COLO668 (cell line): Measurements from ENCODE around the gene RFX1.

Experiments used
- DNase-seq: peaks from one replicate; lab custom pipeline; 2025; ENCODE audit not compliant: unreplicated experiment; lab: John Stamatoyannopoulos, UW

The RFX1 gene

DNA sequence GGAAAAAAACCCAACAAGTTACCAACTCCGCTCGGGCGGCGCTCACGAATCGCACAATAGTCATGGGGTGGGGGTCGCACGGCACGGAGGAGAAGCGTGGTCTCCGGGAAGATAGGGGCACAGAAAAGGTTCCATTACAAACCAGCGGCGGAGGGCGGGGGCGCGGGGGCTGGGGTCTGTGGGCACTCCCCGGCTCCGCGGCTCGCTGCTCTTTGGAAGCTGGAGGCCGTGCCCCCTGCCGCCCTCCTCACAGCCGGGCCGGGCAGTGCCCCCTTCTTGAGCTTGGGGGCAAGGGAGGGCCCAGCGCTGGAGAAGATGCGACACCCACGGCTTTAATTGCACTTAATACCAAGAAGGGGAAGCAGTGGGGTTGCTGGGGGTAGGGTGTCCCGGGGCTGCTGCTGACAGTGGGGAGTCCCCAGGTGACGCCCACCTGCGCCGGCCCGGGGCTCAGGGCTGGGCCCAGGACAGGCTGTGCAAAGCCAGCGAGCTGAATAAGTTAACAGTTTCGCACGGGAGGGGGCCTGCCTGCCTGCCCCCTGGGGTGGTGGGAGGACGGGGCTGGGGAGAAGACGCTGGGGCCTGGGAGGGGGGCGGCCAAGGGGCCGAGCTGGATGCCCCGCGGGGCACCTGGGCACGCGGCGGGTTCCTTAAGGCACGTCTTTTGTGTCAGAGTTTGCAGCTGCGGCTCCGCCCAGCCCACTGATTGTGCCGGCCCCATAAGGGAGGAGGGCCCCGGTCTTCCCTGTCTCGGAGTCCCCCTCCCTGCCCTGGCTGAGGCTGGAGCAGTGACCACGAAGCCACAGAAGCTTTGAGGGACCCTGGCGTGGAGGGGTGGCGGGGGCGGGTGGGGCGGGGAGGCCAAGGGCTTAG is 44.1 kb downstream of the RFX1 start:
- DNase-seq, result no peak

DNA sequence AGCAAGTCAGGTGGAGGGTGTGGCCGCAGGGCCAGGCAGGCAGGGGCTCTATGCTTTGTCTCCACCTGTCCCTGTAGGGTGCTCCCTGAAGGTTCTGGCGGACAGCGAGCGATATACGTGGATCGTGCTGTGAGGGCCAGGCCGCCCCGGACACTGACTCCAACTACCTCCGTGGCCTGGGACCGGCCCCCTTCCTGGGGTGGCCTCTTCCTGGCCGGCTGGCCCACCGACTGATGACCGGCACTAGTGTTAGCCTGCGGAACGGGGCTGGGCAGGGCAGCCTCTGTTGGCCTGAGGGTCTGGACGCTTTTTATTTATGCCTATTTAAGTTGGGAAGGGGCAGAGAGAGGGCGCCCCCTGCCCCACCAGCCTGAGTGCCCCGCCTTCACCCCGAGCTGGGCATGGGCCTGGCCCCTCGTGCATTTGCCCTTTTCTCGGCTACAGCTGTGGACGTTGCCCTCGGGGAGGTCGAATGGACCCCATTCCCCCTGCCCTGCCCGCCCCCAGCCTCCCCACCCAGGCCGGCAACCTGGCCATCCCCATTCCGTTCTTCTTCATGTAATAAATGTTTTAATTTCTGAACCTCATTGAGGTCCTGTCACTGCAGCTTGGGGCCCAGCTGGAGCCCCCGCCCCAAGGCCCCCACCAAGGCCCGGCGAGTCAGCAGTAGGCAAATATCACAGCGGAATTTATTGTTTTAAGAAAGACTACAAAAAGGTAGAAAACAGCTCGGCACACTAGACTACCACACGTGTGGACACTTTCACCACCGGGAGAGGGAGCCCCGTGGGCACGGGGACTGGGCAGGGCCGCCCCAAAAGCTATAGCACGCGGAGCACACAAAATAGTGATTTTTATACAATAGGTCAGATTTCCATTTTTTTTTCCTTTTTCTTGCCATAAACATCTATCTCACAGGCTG is 45.0 kb downstream of the RFX1 start:
- no peak for DNase-seq

DNA sequence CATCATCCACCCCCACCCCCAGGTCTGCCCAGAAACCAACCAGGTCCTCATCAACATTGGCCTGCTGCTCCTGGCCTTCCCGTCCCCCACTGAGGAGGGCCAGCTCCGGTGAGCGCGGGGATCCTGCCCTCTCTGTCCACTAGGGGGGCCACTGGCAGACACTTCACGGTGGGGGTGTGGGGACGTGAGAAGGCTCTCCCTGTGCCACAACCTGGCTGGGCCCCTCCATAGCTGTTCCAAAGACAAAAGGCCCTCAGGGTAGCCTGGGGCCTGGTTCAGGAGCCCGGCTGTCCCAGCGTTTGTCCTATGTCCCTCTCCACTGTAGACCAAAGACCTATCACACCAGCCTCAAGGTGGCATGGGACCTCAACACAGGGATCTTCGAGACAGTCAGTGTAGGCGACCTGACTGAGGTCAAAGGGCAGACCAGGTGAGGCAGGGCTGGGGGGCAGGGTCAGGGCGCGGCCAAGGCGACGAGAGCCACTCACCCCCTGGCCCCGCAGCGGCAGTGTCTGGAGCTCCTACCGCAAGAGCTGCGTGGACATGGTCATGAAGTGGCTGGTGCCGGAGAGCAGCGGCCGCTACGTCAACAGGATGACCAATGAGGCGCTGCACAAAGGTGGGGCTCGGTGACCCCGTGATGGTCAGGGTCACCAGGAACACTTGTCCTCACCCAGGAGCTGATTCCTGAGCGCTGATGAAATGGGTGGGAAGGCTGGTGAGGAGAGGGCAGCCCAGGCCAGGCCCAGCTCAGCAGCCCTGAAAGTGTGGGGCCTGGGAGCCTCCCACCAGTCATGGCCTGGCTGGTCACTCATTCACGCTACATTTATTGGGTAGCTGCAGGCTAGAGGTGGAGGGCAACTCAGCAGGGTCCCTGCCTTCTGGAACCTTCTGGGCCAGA is 45.9 kb downstream of the RFX1 start:
- DNase-seq, result no peak

DNA sequence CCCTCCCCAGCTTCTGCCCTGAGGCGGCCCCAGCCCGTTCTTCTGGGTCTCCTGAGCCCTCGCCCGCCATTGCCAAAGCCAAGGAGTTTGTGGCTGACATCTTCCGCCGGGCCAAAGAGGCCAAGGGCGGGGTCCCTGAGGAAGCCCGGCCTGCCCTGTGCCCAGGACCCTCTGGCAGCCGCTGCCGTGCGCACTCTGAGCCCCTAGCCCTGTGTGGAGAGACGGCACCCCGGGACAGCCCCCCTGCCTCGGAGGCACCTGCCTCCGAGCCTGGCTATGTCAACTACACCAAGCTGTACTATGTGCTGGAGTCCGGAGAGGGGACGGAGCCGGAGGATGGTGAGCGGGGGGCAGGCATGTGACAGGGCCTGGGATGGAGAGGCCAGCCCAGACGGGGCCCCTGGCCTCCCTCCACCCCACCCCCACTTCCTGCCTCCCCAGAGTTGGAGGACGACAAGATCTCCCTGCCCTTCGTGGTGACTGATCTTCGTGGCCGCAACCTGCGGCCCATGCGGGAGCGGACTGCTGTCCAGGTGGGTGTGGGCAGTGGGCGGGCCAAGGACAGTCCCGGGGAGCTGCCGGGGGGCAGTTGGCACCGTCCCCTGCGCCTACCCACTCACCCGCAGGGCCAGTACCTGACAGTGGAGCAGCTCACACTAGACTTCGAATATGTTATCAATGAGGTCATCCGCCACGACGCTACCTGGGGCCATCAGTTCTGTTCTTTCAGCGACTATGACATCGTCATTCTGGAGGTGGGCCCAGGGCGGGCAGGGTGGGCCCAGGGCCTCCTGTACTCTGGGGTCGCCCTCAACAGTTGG is 46.8 kb downstream of the RFX1 start:
- DNase-seq, result no peak

DNA sequence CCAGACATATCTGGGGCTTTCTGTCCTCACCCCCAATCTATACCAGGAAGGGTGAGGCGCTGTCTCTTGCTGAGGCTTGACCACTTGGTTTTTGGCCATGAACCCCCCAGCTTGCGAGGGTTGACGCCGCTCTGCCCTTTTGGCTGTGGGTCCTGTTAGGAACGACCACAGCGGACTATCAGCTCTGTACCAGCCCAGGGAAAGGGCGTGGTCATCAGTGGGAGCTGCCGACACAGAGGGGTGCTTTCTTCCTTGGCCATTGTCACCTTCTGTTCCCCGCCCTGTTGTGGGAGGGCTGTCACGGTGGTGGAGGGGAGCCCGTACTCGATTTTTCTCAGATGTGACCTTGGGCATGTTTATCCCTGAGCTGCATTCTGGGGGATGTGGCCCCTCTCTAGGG is 48.1 kb downstream of the RFX1 start:
- DNase-seq, result no peak

DNA sequence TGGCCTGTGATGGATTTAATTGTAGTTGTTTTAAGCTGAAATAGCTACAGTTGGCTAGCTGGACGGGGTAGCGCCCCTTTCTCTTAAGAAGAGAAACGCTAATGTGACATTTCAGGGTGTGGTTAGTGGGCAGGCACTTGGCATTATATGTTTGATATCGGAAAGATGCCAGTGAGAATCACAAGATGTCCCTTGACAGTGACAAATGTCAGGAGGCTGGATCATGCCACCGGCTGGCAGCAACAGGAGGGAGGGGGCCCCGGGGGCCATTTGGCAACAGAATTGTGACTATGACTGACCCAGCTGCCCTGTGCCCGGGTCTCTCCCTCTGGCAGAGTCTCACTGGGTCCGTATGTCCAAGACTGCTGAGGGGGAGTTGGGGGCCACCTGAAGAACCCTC is 49.1 kb downstream of the RFX1 start:
- DNase-seq, result no peak

DNA sequence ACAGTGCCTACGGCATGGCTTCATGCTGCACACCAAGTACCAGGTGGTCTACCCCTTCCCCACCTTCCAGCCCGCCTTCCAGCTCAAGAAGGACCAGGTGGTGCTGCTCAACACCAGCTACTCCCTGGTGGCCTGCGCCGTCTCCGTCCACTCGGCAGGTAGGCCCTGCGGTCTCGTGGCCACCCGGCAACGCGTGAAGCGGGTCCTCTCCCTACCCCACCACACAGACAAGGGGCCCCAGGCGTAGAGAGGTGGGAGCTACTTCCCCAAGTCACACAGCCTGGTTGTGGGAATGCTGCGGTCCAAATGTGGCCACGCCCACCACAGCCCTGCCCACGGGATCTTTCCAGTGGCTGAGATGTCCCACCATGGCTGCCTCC is 49.8 kb downstream of the RFX1 start:
- no peak for DNase-seq

DNA sequence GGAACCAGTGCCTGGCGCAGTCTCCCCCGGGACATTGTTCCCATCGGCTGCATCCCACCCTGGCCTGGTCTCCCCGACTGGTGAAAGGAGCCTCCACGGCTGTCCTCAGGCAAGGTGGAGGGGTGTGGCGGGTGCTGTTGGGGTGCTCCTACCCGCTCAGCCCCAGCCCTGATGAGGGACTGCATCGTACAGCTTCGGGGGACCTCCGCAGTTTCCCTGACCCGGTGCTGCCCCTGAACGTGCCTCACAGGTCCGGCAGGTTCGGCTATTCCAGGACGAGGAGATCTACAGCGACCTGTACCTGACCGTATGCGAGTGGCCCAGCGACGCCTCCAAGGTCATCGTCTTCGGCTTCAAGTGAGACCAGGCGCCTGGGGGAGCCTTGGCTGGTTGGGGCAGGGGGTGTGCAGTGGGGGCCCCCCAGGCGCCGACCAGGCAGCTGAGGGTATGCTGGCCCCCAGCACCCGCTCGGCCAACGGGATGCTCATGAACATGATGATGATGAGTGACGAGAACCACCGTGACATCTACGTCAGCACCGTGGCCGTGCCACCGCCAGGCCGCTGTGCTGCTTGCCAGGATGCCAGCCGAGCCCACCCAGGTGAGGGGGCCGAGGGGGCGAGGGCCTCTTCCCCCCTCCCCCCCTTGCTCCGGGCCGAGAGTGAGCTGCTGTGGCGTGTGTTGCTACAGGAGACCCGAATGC is 50.3 kb downstream of the RFX1 start:
- no peak for DNase-seq

DNA sequence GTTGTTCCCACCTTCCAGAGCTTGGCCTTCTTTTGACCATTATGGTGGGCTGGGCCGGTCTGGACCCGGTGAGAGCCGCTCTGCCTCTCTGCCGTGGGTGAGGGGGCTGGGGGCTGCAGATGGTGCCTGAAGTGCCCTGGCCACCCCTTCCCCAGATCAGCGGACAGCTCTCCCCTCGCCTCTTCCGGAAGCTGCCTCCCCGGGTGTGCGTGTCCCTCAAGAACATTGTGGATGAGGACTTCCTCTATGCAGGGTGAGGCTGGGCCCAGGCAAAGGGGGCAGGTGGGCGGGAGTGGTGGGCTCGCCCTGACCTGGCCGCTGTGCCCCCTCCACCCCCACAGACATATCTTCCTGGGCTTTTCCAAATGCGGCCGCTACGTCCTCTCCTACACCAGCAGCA is 51.9 kb downstream of the RFX1 start:
- DNase-seq, result no peak

DNA sequence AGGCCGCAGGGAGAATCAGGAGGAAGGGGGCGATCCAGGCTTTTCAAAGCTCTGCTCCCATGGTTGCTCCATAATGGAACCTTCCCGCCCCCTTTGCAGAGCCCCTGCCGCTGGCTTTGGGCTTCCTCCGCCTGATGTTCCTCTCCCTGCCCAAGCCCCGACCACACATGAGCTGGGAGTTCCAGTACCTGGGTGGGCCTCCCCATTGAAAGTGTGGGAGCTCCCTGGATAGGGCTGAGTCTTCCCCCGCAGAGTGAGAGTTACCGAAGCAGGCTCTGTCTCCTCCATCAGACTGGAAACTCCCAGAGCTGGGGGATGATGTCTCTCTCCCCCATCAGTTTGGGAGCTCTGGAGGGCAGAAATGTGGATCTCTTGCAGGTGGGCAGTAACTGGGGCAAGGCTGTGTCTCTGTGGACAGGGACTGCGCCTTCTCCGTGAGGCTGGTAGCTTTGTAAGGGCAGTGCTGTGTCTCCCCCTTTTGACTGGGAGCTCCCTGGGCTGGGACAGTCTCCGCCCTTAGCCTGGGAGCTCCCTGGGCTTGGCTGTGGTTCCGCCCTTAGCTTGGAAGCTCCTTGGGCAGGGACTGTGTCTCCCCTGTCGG is 53.1 kb downstream of the RFX1 start:
- no peak for DNase-seq

DNA sequence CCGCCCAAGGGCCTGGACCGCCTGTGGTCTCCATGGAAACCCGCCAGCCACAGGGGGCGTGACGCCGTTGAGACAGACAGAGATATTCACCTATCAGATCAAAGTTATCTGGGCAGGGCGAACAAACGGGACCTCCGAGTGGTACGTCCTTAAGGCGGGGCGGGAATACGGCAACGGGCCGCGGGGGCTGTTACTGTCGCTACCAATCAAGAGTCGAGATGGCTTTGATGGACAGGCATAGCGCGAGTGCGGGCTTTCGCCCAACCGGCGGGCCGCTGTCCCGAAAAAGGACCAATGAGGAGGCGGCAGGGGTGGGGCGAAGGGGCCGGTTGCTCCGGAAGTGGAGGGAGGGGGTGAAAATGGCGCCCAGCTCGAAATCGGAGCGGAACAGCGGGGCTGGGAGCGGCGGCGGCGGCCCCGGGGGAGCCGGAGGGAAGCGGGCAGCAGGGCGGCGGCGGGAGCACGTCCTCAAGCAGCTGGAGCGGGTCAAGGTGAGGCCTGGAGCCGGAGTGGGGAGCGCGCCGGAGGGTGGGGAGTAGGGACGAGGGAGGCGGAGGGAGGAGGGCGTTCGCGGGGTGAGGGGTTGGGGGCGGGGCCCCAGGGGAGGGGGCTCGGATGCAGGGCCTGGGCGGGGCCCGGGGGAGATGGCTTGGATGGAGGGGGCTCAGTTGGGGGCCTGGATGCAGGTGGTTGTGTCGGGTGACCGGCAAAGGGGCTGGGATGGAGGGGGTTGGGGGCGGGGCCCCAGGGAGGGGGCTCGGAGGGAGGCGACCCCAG is 53.8 kb downstream of the RFX1 start, which contains the start of gene DCAF15:
DCAF15 (plus strand) TSS at position 356 of the 777 bp plus-strand sequence; CDS start at position 360, 4 bp downstream.
- peak; percentile 98 for DNase-seq

DNA sequence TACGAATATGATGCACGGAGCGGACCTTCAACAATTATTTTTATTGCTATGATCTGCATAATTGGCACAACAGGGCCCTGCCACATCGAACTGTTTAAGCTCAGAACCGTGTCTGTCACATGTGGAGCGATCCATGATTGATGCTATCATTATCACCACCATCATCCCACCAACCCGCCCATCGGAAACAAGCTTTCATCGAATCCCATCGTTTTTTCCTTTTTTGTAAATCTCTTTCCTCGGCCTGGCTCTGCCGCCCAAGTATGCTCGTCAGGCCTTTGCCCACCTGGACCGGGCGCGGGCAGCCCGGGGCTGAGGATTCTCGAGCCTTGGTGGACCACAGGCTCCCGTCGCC is 54.3 kb downstream of the RFX1 start:
- DNase-seq, result no peak

DNA sequence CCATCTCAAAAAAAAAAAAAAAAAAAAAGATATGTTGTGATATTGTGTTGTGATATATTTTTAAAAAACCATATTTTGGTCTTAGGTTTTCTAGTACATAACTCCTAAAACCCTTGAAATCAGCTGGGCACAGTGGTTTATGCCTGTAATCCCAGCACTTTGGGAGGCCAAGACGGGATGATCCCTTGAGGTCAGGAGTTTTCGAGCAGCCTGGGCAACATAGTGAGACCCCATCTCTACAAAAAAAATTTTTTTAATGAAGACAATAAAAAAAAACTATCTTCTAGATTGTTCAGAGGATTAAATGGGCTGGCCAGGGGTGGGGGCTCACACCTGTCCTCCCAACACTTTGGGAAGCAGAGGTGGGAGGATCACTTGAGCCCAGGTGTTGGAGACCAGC is 55.1 kb downstream of the RFX1 start:
- DNase-seq, result no peak

DNA sequence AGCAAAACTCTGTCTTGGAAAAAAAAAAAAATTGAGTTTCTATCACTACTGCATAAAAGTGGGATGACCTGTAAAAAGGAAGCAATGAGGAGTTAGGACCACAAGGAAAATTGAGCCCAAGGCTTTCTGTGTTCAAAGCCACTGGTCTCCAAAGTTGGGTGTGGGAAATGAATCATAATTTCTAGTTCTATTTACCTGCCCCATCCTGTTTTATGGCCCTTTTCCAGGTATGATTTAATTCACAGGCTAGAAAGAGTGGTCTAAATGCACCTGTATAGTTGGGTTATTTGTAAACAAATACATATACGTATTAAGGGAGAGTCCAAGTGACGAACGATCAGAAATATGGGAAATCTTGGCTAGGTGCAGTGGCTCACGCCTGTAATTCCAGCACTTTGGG is 59.7 kb downstream of the RFX1 start:
- no peak for DNase-seq

DNA sequence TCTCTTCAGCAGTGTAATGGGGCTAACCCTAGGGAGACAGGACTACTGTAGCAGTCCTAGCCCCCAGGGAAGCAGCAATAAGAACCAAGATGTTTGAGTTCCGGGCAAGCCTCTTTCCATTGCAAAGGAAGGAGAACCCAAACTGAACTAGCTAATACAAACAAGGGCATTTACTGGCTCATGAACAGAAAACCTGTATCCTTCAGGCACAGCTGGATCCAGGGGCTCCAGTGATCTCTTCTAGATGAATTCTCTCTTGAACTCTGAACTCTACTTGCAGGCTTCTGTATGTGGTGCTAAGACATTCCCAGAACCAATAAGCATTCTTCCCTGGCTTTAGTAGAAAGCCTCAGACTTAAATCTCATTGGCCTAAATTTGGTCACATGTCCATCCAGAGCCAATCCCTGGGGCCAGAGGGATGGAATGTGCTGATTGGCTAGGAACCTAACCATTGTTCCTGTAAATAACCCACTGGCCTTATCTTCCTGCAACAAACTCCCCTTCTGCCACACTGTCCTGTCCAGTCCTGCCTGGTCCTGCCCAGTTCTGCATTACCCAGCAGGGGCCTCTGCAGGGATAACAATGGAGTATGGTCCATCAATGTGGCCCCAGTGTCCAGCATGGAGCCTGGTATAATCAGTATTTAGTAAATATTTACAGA is 64.0 kb downstream of the RFX1 start:
- no peak for DNase-seq

DNA sequence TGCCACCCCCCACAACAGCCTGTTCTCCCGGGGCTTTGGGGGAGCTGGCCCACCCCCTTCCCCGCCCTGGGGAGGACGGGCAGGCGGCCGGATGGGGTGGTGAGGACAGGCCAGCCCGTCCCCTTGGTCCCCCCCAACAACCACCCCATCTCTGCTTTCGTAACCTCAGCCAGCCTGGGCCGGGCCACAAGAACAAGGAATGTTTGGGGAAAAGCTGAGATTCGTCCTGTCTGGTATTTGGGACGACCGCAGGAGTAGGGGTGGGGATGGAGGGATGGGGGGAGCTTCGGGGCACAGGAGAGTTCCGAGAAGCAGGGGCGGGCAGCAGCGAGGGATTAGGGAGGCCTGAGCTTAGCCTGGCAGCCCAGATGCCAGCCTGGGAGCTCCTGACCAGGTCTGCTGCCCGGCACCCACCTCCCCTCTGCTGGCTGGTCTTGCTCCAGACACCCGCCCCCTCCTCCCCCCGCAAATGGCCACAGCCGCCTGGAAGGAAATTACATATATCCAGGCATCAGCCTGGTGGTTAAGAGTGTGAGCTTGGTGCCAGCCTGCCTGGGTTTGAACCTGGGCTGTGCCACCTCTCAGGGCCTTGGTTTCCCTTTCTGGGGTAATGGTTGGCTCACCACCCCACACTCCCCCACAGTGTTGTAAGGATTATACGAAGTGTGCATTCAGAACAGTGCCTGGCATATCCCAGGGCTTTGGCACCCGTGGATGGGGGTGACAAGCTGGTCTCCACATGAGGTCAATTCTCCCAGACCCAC is 67.6 kb downstream of the RFX1 start, which contains the start of gene PODNL1:
PODNL1 (minus strand) TSS at position 117 of the 764 bp plus-strand sequence. CDS start 236 bp downstream, outside the sequence.
- DNase-seq, result no peak
